Measurements from ENCODE around the gene PCNX2.
A peak's percentile ranks its signal among the peaks of the same experiment; 100 is the strongest.

PCNX2 gene

GRCh38 chr1:233295237-233295974 lies at the start of gene PCNX2:
PCNX2 (minus strand) TSS chr1:233295725; CDS start chr1:233295478, 247 bp downstream.
- H3K9ac ChIP-seq (ENCODE audit: insufficient read length, low read depth) = peak within 1 kb of the TSS; percentile 88
- no peaks in the 10 kb centered on the region for H3K27me3 ChIP-seq (ENCODE audit: insufficient read depth, insufficient read length)
- peaks cover 3% of the 10 kb centered on the region for H3K36me3 ChIP-seq (ENCODE audit: insufficient read depth, insufficient read length, low read length)
- TF ChIP-seq YY1 (IDR thresholded peaks at IDR 0.05; ENCODE audit: insufficient read depth, insufficient read length) (peak; percentile 58), SUZ12 (IDR thresholded peaks at IDR 0.05; ENCODE audit: extremely low read depth, insufficient read depth, insufficient read length) (no peak)
- peak; percentile 78 for DNase-seq (ENCODE audit: low read depth, low spot score)
- peak within 1 kb of the TSS; percentile 90 for H3K4me3 ChIP-seq (ENCODE audit: insufficient read length, low read depth)
- peaks cover under 1% of the 10 kb centered on the region for H3K4me1 ChIP-seq (ENCODE audit: insufficient read depth, insufficient read length)
- H3K9me3 ChIP-seq (ENCODE audit: insufficient read depth, low read length) = no peaks in the 10 kb centered on the region

- no peak overlapping the region for H3K9ac ChIP-seq (ENCODE audit: insufficient read length, low read depth)
- H3K4me3 ChIP-seq (ENCODE audit: insufficient read length, low read depth) = no peak overlapping the region
These were observed 47.7 kb upstream of the PCNX2 start for GRCh38 chr1:233343262-233343661.

GRCh38 chr1:233342086-233342485 lies 46.6 kb upstream of the PCNX2 start:
- Histone ChIP-seq H3K27me3 (ENCODE audit: insufficient read depth, insufficient read length) (no peaks in the 10 kb centered on the region), H3K4me1 (ENCODE audit: insufficient read depth, insufficient read length) (no peaks in the 10 kb centered on the region), H3K36me3 (ENCODE audit: insufficient read depth, insufficient read length, low read length) (no peaks in the 10 kb centered on the region), H3K9me3 (ENCODE audit: insufficient read depth, low read length) (no peaks in the 10 kb centered on the region), H3K9ac (ENCODE audit: insufficient read length, low read depth) (no peak overlapping the region), H3K4me3 (ENCODE audit: insufficient read length, low read depth) (no peak overlapping the region)
- no peak for DNase-seq (ENCODE audit: low read depth, low spot score)
- TF ChIP-seq YY1 (IDR thresholded peaks at IDR 0.05; ENCODE audit: insufficient read depth, insufficient read length) = no peak
- no peak for TF ChIP-seq SUZ12 (IDR thresholded peaks at IDR 0.05; ENCODE audit: extremely low read depth, insufficient read depth, insufficient read length)
- no peak for TF ChIP-seq ZNF274 (IDR thresholded peaks at IDR 0.05; ENCODE audit: low read depth, low read length)

More at GRCh38 chr1:233343262-233343661, 47.7 kb upstream of the PCNX2 start:
- no peak for DNase-seq (ENCODE audit: low read depth, low spot score)
- H3K9me3 ChIP-seq (ENCODE audit: insufficient read depth, low read length) = no peaks in the 10 kb centered on the region
- H3K4me1 ChIP-seq (ENCODE audit: insufficient read depth, insufficient read length) = no peaks in the 10 kb centered on the region
- H3K36me3 ChIP-seq (ENCODE audit: insufficient read depth, insufficient read length, low read length) = no peaks in the 10 kb centered on the region
- TF ChIP-seq SUZ12 (IDR thresholded peaks at IDR 0.05; ENCODE audit: extremely low read depth, insufficient read depth, insufficient read length) (no peak), YY1 (IDR thresholded peaks at IDR 0.05; ENCODE audit: insufficient read depth, insufficient read length) (no peak), ZNF274 (IDR thresholded peaks at IDR 0.05; ENCODE audit: low read depth, low read length) (no peak)
- H3K27me3 ChIP-seq (ENCODE audit: insufficient read depth, insufficient read length) = no peaks in the 10 kb centered on the region

GRCh38 chr1:233340966-233341516 lies 45.5 kb upstream of the PCNX2 start:
- Histone ChIP-seq H3K27me3 (ENCODE audit: insufficient read depth, insufficient read length) (no peaks in the 10 kb centered on the region), H3K9ac (ENCODE audit: insufficient read length, low read depth) (no peak overlapping the region), H3K4me3 (ENCODE audit: insufficient read length, low read depth) (no peak overlapping the region), H3K36me3 (ENCODE audit: insufficient read depth, insufficient read length, low read length) (no peaks in the 10 kb centered on the region), H3K4me1 (ENCODE audit: insufficient read depth, insufficient read length) (no peaks in the 10 kb centered on the region), H3K9me3 (ENCODE audit: insufficient read depth, low read length) (no peaks in the 10 kb centered on the region)
- TF ChIP-seq ZNF274 (IDR thresholded peaks at IDR 0.05; ENCODE audit: low read depth, low read length) = no peak
- TF ChIP-seq SUZ12 (IDR thresholded peaks at IDR 0.05; ENCODE audit: extremely low read depth, insufficient read depth, insufficient read length) = no peak
- TF ChIP-seq YY1 (IDR thresholded peaks at IDR 0.05; ENCODE audit: insufficient read depth, insufficient read length) = no peak
- no peak for DNase-seq (ENCODE audit: low read depth, low spot score)

GRCh38 chr1:233340031-233340555 lies 44.6 kb upstream of the PCNX2 start:
- Histone ChIP-seq H3K27me3 (ENCODE audit: insufficient read depth, insufficient read length) (no peaks in the 10 kb centered on the region), H3K4me3 (ENCODE audit: insufficient read length, low read depth) (no peak overlapping the region)
- no peak for TF ChIP-seq YY1 (IDR thresholded peaks at IDR 0.05; ENCODE audit: insufficient read depth, insufficient read length)
- no peak for TF ChIP-seq SUZ12 (IDR thresholded peaks at IDR 0.05; ENCODE audit: extremely low read depth, insufficient read depth, insufficient read length)
- TF ChIP-seq ZNF274 (IDR thresholded peaks at IDR 0.05; ENCODE audit: low read depth, low read length) = no peak

GRCh38 chr1:233338102-233338501 lies 42.6 kb upstream of the PCNX2 start:
- Histone ChIP-seq H3K9me3 (ENCODE audit: insufficient read depth, low read length) (no peaks in the 10 kb centered on the region), H3K36me3 (ENCODE audit: insufficient read depth, insufficient read length, low read length) (no peaks in the 10 kb centered on the region), H3K4me1 (ENCODE audit: insufficient read depth, insufficient read length) (no peaks in the 10 kb centered on the region), H3K9ac (ENCODE audit: insufficient read length, low read depth) (no peak overlapping the region), H3K27me3 (ENCODE audit: insufficient read depth, insufficient read length) (no peaks in the 10 kb centered on the region), H3K4me3 (ENCODE audit: insufficient read length, low read depth) (no peak overlapping the region)
- TF ChIP-seq ZNF274 (IDR thresholded peaks at IDR 0.05; ENCODE audit: low read depth, low read length) = no peak
- TF ChIP-seq YY1 (IDR thresholded peaks at IDR 0.05; ENCODE audit: insufficient read depth, insufficient read length) = no peak
- no peak for TF ChIP-seq SUZ12 (IDR thresholded peaks at IDR 0.05; ENCODE audit: extremely low read depth, insufficient read depth, insufficient read length)
- no peak for DNase-seq (ENCODE audit: low read depth, low spot score)

More at GRCh38 chr1:233340031-233340555, 44.6 kb upstream of the PCNX2 start:
- H3K9me3 ChIP-seq (ENCODE audit: insufficient read depth, low read length) = no peaks in the 10 kb centered on the region
- H3K36me3 ChIP-seq (ENCODE audit: insufficient read depth, insufficient read length, low read length) = no peaks in the 10 kb centered on the region
- DNase-seq (ENCODE audit: low read depth, low spot score) = no peak
- H3K9ac ChIP-seq (ENCODE audit: insufficient read length, low read depth) = no peak overlapping the region
- no peaks in the 10 kb centered on the region for H3K4me1 ChIP-seq (ENCODE audit: insufficient read depth, insufficient read length)

GRCh38 chr1:233337505-233337904 lies 42.0 kb upstream of the PCNX2 start:
- Histone ChIP-seq H3K36me3 (ENCODE audit: insufficient read depth, insufficient read length, low read length) (no peaks in the 10 kb centered on the region), H3K27me3 (ENCODE audit: insufficient read depth, insufficient read length) (no peaks in the 10 kb centered on the region), H3K4me1 (ENCODE audit: insufficient read depth, insufficient read length) (no peaks in the 10 kb centered on the region), H3K9ac (ENCODE audit: insufficient read length, low read depth) (no peak overlapping the region), H3K4me3 (ENCODE audit: insufficient read length, low read depth) (no peak overlapping the region), H3K9me3 (ENCODE audit: insufficient read depth, low read length) (no peaks in the 10 kb centered on the region)
- TF ChIP-seq ZNF274 (IDR thresholded peaks at IDR 0.05; ENCODE audit: low read depth, low read length) (no peak), YY1 (IDR thresholded peaks at IDR 0.05; ENCODE audit: insufficient read depth, insufficient read length) (no peak)
- no peak for DNase-seq (ENCODE audit: low read depth, low spot score)
